ENCODE results near the gene PPP2R3A.

The PPP2R3A gene

GRCh38 chr3:135975053-135975452 lies 9.5 kb downstream of the PPP2R3A start:
- no peak for DNase-seq

GRCh38 chr3:135975536-135975935 lies 10.0 kb downstream of the PPP2R3A start:
- DNase-seq, result no peak

- DNase-seq, result no peak
Observed at GRCh38 chr3:135980343-135980742, 14.8 kb downstream of the PPP2R3A start.

GRCh38 chr3:135981701-135982403 lies 16.3 kb downstream of the PPP2R3A start:
- DNase-seq, result no peak

- no peak for DNase-seq
Observed at GRCh38 chr3:135982404-135982761, 16.9 kb downstream of the PPP2R3A start.

GRCh38 chr3:135982922-135983581 lies 17.5 kb downstream of the PPP2R3A start:
- DNase-seq, result no peak

- no peak for DNase-seq
Observed at GRCh38 chr3:135987661-135988060, 22.1 kb downstream of the PPP2R3A start.

- DNase-seq, result no peak
Observed at GRCh38 chr3:135989242-135989641, 23.7 kb downstream of the PPP2R3A start.

- no peak for DNase-seq
Observed at GRCh38 chr3:135990903-135991302, 25.4 kb downstream of the PPP2R3A start.

GRCh38 chr3:135991621-135992020 lies 26.1 kb downstream of the PPP2R3A start:
- DNase-seq, result no peak

- DNase-seq, result no peak
Observed at GRCh38 chr3:135992072-135992471, 26.5 kb downstream of the PPP2R3A start.

GRCh38 chr3:135994708-135995337 lies 29.3 kb downstream of the PPP2R3A start:
- DNase-seq, result no peak

GRCh38 chr3:135995766-135996165 lies 30.2 kb downstream of the PPP2R3A start:
- DNase-seq, result no peak

- no peak for DNase-seq
Observed at GRCh38 chr3:135997554-135998320, 32.2 kb downstream of the PPP2R3A start.

- DNase-seq, result no peak
Observed at GRCh38 chr3:136008221-136008620, 42.7 kb downstream of the PPP2R3A start.

- no peak for DNase-seq
Observed at GRCh38 chr3:136008732-136009470, 43.4 kb downstream of the PPP2R3A start.

- no peak for DNase-seq
Observed at GRCh38 chr3:136018876-136019275, 53.3 kb downstream of the PPP2R3A start.

- DNase-seq, result no peak
Observed at GRCh38 chr3:136021803-136022202, 56.3 kb downstream of the PPP2R3A start.

GRCh38 chr3:136022529-136023263 lies 57.2 kb downstream of the PPP2R3A start:
- DNase-seq, result no peak

- DNase-seq, result no peak
Observed at GRCh38 chr3:136023264-136023978, 57.9 kb downstream of the PPP2R3A start.

GRCh38 chr3:136036306-136036705 lies 70.8 kb downstream of the PPP2R3A start:
- DNase-seq, result no peak

All from activated CD4-positive, alpha-beta T cell treated with anti-CD3 and anti-CD28 coated beads, Interleukin-2, Interleukin-6, amounts not matched to agents 100 ng/mL and 50 ng/mL, durations not matched to agents 16 hours and 8 hours (primary cell).